ENCODE data around the gene PPP3CA. TPM values are rescaled to one million over a fixed set of nuclear protein-coding genes. Genes with fewer than 3 reads are reported as not detected.

The PPP3CA gene
- total and polyA plus RNA-seq, 2 of the 13 experiments (the other 11 are each of a cell fraction or from before 2014, with no cell fraction given), result 4.8 to 13.2 TPM

DNA sequence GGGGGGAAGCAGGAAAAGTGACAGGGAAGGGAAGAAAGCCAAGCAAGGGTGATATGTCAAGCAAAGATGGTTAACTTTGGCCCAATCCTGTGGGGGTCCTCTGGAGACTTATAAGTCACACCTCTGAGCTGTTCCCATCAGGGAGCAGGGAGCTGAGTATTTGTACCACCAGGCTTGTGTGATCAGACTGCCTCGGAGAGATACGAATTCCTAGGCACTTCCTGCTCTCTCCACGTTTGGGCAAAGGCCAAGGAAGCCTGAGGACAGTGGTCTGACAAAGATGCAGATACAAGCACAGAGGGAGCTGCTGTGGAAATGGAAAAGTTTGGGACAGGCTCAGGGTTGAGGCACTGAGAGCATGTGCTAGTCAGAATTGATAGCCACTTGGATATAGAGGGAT lies 10.4 kb upstream of the PPP3CA start:
- Histone ChIP-seq H3K4me3 (replicated peaks in 1 of 3; ENCODE audit: insufficient read depth in 1 of 3, low read depth in 2 of 3, low read length in 3 of 3) (no peak overlapping the region), H3K27ac (ENCODE audit: extremely low read length, insufficient read depth, low read length) (no peak overlapping the region), H3K36me3 (replicated peaks in 1 of 2; ENCODE audit: control insufficient read depth in 1 of 2, insufficient read depth in 2 of 2, low read length in 2 of 2) (no peaks in the 10 kb centered on the region), H2AFZ (ENCODE audit: low read length) (no peak overlapping the region), H3K4me2 (ENCODE audit: low read depth, low read length) (no peak overlapping the region), H3K9ac (ENCODE audit: insufficient read depth, low read depth, low read length) (no peak overlapping the region), H4K20me1 (ENCODE audit: insufficient read depth, low read length) (no peaks in the 10 kb centered on the region), H3K9me3 (ENCODE audit: low read length) (no peaks in the 10 kb centered on the region), H3K79me2 (ENCODE audit: insufficient read depth, low read length) (no peaks in the 10 kb centered on the region), H3K4me1 (ENCODE audit: insufficient read depth, low read length) (peaks cover 32% of the 10 kb centered on the region), H3K27me3 (ENCODE audit: control insufficient read depth in 1 of 2, insufficient read depth in 2 of 2, low read length in 2 of 2) (no peaks in the 10 kb centered on the region)
- ATAC-seq, result no peak
- TF ChIP-seq ZNF10 (CRISPR knock-in tag; IDR thresholded peaks at IDR 0.05; ENCODE audit: borderline replicate concordance, low read depth), result no peak
- TF ChIP-seq TBX2 (CRISPR knock-in tag; IDR thresholded peaks at IDR 0.05; ENCODE audit: borderline replicate concordance), result no peak
- no peak for TF ChIP-seq ZNF781 (CRISPR knock-in tag; IDR thresholded peaks at IDR 0.05; ENCODE audit: borderline replicate concordance, not compliant biosample characterization)
- TF ChIP-seq, protein P1, sequence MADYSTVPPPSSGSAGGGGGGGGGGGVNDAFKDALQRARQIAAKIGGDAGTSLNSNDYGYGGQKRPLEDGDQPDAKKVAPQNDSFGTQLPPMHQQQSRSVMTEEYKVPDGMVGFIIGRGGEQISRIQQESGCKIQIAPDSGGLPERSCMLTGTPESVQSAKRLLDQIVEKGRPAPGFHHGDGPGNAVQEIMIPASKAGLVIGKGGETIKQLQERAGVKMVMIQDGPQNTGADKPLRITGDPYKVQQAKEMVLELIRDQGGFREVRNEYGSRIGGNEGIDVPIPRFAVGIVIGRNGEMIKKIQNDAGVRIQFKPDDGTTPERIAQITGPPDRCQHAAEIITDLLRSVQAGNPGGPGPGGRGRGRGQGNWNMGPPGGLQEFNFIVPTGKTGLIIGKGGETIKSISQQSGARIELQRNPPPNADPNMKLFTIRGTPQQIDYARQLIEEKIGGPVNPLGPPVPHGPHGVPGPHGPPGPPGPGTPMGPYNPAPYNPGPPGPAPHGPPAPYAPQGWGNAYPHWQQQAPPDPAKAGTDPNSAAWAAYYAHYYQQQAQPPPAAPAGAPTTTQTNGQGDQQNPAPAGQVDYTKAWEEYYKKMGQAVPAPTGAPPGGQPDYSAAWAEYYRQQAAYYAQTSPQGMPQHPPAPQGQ (CRISPR knock-in tag; IDR thresholded peaks at IDR 0.05; ENCODE audit: borderline replicate concordance), result no peak
- TF ChIP-seq ZNF547 (CRISPR knock-in tag; IDR thresholded peaks at IDR 0.05), result no peak
- TF ChIP-seq KMT2A (CRISPR knock-in tag; IDR thresholded peaks at IDR 0.05), result no peak
- no peak for TF ChIP-seq ZNF577 (CRISPR knock-in tag; IDR thresholded peaks at IDR 0.05; ENCODE audit: borderline replicate concordance, low read depth)
- no peak for TF ChIP-seq ZFP37 (CRISPR knock-in tag; IDR thresholded peaks at IDR 0.05; ENCODE audit: borderline replicate concordance)
- TF ChIP-seq, protein P2, sequence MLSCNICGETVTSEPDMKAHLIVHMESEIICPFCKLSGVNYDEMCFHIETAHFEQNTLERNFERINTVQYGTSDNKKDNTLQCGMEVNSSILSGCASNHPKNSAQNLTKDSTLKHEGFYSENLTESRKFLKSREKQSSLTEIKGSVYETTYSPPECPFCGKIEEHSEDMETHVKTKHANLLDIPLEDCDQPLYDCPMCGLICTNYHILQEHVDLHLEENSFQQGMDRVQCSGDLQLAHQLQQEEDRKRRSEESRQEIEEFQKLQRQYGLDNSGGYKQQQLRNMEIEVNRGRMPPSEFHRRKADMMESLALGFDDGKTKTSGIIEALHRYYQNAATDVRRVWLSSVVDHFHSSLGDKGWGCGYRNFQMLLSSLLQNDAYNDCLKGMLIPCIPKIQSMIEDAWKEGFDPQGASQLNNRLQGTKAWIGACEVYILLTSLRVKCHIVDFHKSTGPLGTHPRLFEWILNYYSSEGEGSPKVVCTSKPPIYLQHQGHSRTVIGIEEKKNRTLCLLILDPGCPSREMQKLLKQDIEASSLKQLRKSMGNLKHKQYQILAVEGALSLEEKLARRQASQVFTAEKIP (CRISPR knock-in tag; IDR thresholded peaks at IDR 0.05; ENCODE audit: borderline replicate concordance), result no peak
- TF ChIP-seq ZNF788 (CRISPR knock-in tag; IDR thresholded peaks at IDR 0.05; ENCODE audit: borderline replicate concordance), result no peak
- TF ChIP-seq ZNF737 (CRISPR knock-in tag; IDR thresholded peaks at IDR 0.05; ENCODE audit: borderline replicate concordance), result no peak
- TF ChIP-seq ZNF629 (CRISPR knock-in tag; conservative IDR thresholded peaks at IDR 0.05), result no peak
- TF ChIP-seq ZNF878 (CRISPR knock-in tag; IDR thresholded peaks at IDR 0.05), result no peak
- no peak for TF ChIP-seq NFATC3 (CRISPR knock-in tag; IDR thresholded peaks at IDR 0.05)
- no peak for TF ChIP-seq CCDC6 (CRISPR knock-in tag; IDR thresholded peaks at IDR 0.05)
- no peak for TF ChIP-seq SOX5 (CRISPR knock-in tag; IDR thresholded peaks at IDR 0.05; ENCODE audit: borderline replicate concordance)
- TF ChIP-seq ATF1 (CRISPR knock-in tag; IDR thresholded peaks at IDR 0.05), result no peak
- ChIA-PET CTCF (ENCODE audit: low intra/inter-chr PET ratio, low total read pairs) (no interaction called here), POLR2A (interaction anchor here (2.5 kb wide), 1 partner anchor 10 kb away, joined by 17 read pairs; the partner anchor contains the start of gene PPP3CA)
- no peak for DNase-seq (ENCODE audit: low spot score)
- FAIRE-seq, result no peak
- WGBS (ENCODE audit: low lambda C conversion rate), result 45% methylated on average over 3 of the region's 3 CpGs
- in situ Hi-C loops (cut with HindIII; ENCODE audit: extremely low pct_ligation_motif_present, low pct_unique_long_range_greater_than_20kb) (no loop called here), intact Hi-C loops (cut with micrococcal nuclease; ENCODE audit: unreplicated experiment) (no loop called here)
- no TSS peak for BruUV-seq (replicated peaks)
